ENCODE measurements around the gene GPC1.

The GPC1 gene

DNA sequence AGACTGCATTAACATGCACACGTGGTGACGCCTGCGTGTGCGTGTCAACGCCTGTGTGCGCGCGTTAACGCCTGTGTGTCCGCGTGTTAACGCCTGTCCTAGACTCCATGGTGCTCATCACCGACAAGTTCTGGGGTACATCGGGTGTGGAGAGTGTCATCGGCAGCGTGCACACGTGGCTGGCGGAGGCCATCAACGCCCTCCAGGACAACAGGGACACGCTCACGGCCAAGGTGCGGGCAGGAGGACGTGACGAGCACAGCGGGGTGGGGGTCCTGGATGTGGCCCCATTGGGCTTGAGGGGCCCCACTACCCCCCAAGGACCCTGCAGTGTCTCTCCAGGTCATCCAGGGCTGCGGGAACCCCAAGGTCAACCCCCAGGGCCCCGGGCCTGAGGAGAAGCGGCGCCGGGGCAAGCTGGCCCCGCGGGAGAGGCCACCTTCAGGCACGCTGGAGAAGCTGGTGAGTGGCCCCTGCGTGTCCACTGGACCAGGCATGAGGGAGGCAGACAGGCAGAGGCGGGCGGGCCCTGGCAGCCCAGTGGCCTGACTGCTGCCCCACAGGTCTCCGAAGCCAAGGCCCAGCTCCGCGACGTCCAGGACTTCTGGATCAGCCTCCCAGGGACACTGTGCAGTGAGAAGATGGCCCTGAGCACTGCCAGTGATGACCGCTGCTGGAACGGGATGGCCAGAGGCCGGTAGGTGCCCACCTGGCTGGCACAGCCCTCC lies 29.2 kb downstream of the GPC1 start:
- no peak for DNase-seq (ENCODE audit: low read depth in 2 of 2, low spot score in 1 of 2)

DNA sequence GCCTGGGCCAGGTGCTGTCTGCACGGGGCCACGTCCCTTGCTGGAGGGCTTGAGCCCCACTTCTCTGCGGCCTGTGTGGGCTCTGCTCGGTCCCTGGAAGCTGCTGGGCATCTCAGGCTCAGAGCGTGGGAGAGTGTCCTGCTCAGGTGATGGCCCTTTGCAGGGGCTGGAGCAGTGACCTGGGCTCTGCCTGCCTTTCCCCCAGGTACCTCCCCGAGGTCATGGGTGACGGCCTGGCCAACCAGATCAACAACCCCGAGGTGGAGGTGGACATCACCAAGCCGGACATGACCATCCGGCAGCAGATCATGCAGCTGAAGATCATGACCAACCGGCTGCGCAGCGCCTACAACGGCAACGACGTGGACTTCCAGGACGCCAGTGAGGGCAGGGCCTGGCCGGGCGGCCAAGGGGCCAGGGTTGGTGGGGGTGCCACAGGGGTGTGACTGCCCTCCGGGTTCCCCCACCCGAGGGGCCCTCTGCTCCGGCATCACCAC lies 29.9 kb downstream of the GPC1 start:
- DNase-seq (ENCODE audit: low read depth in 2 of 2, low spot score in 1 of 2): no peak

GRCh38 chr2:240465765-240466578 lies 30.5 kb downstream of the GPC1 start:
- no peak for DNase-seq (ENCODE audit: low read depth in 2 of 2, low spot score in 1 of 2)

GRCh38 chr2:240466579-240467148 lies 31.2 kb downstream of the GPC1 start:
- DNase-seq (ENCODE audit: low read depth in 2 of 2, low spot score in 1 of 2): no peak

- no peak for DNase-seq (ENCODE audit: low read depth in 2 of 2, low spot score in 1 of 2)
Observed at GRCh38 chr2:240467149-240467642, 31.7 kb downstream of the GPC1 start.

DNA sequence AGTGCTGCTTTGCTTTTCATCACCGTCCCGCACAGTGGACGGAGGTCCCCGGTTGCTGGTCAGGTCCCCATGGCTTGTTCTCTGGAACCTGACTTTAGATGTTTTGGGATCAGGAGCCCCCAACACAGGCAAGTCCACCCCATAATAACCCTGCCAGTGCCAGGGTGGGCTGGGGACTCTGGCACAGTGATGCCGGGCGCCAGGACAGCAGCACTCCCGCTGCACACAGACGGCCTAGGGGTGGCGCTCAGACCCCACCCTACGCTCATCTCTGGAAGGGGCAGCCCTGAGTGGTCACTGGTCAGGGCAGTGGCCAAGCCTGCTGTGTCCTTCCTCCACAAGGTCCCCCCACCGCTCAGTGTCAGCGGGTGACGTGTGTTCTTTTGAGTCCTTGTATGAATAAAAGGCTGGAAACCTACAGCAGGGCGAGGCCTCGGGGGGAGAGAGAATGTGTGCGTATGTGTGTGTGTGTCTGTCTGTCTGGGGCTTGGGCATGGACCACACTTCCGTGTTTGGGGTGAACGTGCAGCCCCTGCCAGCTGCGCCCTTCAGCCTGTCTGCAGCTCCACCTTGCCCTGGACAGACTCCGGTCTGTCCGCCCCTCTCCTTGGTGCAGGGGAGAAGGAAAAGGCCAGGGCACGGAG lies 32.3 kb downstream of the GPC1 start:
- no peak for DNase-seq (ENCODE audit: low read depth in 2 of 2, low spot score in 1 of 2)

DNA sequence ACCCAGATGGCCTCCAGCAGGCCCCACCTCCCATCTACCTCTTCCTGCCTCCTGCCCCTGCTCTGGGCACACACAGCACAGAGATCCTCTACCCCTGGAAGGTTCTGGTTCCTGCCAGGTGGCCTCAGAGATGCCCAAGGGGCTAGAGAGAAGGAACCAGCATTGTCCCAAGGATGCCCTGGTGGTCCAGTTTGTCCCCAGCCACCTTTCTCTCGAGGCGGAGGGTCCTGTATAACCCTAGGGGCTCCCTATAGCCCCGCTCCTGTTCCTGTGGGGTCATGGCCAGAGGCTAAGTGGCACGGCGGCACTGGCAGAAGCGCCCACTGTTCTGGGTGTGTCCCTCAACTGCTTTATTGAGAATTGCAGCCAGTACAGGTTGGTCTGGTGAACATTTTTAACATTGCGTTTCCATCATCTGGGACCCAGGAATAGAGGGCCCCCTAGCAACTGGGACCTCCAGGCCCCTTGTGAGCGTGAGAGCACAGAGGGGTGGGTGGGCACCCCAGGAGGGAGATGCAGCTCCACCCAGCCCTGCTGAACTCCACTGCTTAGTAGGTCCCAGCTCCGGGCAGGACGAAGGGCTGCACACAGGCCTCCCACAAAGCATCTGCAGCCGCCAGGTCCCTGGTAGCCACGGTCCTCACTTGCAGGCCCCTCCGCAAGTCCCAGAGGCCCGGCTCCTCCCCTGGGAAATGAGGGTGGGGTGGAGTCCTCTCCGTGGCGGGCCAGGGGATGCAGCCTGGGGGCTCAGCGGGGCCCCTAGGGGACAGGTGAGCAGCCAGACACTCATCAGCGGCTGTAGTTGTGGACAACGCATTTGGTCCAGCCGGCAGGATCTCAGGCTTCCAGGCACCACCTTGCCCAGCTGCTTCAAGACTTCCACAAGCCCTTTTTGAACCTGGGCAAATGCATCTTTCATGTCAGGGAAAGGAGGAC lies 33.1 kb downstream of the GPC1 start:
- no peak for DNase-seq (ENCODE audit: low read depth in 2 of 2, low spot score in 1 of 2)

DNA sequence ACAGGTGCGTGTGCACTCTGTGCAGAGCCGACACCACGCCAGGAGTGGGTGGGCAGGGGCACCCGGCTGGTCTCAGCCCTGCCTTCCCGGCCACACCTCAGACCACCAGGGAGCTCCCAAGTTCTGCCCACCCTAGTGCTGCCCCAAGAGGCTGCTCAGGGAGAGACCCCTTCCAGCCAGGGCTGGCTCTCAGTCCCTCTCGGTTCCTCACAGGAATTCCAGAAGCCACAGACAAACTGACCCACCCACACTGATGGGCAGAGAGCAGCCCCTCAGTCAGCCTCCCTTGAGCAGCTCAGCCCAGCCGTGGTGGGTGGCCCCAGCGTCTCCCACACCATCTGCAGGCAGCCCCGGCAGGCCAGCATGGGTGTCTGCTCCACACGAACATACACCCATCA lies 33.8 kb downstream of the GPC1 start:
- no peak for DNase-seq (ENCODE audit: low read depth in 2 of 2, low spot score in 1 of 2)

- DNase-seq (ENCODE audit: low read depth in 2 of 2, low spot score in 1 of 2): no peak
Observed at GRCh38 chr2:240469740-240470139, 34.3 kb downstream of the GPC1 start.

DNA sequence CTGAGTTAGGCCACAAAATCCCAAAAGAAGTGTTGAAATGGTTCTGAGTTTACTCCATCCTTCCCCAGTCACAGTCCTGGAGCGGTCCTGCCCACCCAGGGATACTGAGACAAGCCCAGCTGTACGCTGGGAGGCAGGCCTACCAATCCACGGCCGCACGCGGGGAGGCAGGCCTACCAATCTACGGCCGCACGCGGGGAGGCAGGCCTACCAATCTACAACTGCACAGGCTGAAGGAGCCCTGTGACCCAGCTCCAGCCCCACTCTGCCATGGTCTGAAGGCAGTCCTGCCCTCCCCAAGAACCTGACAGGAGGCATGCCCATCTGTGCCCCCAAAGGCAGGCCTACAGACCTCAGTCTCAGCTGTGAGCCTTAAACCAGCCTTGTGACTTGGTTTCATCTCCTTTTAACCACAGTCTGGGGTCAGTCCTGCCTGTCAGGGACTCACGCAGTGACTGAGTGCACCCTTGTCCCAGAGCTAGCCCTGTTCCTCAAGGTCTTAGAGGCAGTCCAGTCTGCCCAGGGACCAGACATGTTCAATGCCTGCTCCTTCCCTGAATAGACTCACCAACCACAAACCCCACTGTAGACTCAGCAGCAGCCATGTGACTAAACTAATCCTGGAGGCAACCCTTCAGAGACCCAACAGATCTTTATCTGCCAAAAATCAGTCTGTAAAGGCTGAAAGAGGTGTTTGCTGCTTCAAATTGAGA lies 36.8 kb downstream of the GPC1 start:
- no peak for DNase-seq (ENCODE audit: low read depth in 2 of 2, low spot score in 1 of 2)

GRCh38 chr2:240473211-240473610 lies 37.7 kb downstream of the GPC1 start:
- no peak for DNase-seq (ENCODE audit: low read depth in 2 of 2, low spot score in 1 of 2)

DNA sequence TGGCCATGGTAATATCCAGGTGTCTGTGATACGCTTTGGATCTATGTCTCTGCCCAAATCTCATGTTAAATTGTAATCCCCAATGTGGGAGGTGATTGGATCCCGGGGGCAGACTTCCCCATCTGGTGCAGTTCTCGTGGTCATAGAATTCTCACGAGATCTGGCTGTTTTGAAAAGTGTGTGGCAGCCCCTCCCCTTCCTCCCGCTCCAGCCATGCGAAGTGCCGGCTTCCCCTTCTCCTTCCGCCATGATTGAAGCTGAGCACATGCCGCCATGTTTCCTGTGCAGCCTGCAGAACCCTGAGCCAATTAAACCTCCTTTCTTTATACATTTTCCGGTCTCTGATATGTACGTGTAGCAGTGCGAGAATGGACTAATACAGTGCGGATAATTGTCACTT lies 42.5 kb downstream of the GPC1 start:
- no peak for DNase-seq (ENCODE audit: low read depth in 2 of 2, low spot score in 1 of 2)

GRCh38 chr2:240478346-240479110 lies 43.1 kb downstream of the GPC1 start:
- no peak for DNase-seq (ENCODE audit: low read depth in 2 of 2, low spot score in 1 of 2)

DNA sequence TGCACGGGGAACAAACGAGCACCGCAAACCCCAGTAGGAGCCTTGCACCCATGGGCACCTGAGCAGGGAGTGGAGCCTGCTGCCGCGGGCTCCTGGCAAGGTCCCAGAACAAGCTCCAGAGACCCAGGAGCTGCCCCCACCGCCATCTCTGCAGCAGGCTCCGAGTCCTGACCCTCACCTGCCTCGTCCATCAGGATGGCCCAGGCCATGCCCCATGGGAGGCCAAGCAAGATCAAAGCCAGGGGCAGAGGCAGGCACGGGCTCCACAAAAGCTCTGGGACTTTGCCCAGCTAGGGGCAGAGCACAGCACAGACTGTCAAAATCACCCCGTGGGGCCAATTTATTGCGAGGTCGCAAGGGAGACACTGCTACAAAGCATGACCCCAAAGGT lies 43.6 kb downstream of the GPC1 start:
- DNase-seq (ENCODE audit: low read depth in 2 of 2, low spot score in 1 of 2): no peak

- DNase-seq (ENCODE audit: low read depth in 2 of 2, low spot score in 1 of 2): no peak
Observed at GRCh38 chr2:240480834-240481623, 45.6 kb downstream of the GPC1 start.

GRCh38 chr2:240481720-240482119 lies 46.3 kb downstream of the GPC1 start:
- DNase-seq (ENCODE audit: low read depth in 2 of 2, low spot score in 1 of 2): no peak

GRCh38 chr2:240482141-240482540 lies 46.7 kb downstream of the GPC1 start:
- no peak for DNase-seq (ENCODE audit: low read depth in 2 of 2, low spot score in 1 of 2)

- DNase-seq (ENCODE audit: low read depth in 2 of 2, low spot score in 1 of 2): no peak
Observed at GRCh38 chr2:240491483-240491882, 56.0 kb downstream of the GPC1 start.
